ENCODE measurements around the gene KRTAP20-1. TPM values are rescaled to one million over a fixed set of nuclear protein-coding genes. Genes with fewer than 3 reads are reported as not detected.

KRTAP20-1 gene
- total RNA-seq, 6 experiments from 2014 or later: not detected

DNA sequence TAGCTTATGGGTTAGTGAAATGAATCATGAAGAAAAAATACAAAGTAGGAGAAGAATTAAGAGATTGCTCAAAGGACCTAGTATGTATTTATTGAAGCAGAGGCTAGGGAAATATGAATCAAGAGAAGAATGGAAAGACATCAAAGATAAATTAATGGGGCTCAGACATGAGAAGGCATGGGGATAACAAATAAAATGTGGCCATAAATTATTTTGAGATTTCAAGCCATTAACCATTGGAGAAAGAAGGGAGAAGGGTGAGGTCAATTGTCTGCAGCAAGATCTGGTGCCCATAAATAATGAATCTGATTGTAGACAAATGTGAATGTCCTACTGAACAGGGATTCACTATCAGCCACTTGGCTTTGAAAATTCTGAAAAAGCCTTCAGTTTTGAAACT, 36.7 kb downstream of the KRTAP20-1 start:
- TF ChIP-seq, protein P1, sequence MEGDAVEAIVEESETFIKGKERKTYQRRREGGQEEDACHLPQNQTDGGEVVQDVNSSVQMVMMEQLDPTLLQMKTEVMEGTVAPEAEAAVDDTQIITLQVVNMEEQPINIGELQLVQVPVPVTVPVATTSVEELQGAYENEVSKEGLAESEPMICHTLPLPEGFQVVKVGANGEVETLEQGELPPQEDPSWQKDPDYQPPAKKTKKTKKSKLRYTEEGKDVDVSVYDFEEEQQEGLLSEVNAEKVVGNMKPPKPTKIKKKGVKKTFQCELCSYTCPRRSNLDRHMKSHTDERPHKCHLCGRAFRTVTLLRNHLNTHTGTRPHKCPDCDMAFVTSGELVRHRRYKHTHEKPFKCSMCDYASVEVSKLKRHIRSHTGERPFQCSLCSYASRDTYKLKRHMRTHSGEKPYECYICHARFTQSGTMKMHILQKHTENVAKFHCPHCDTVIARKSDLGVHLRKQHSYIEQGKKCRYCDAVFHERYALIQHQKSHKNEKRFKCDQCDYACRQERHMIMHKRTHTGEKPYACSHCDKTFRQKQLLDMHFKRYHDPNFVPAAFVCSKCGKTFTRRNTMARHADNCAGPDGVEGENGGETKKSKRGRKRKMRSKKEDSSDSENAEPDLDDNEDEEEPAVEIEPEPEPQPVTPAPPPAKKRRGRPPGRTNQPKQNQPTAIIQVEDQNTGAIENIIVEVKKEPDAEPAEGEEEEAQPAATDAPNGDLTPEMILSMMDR (IDR thresholded peaks at IDR 0.05): no peak
- TF ChIP-seq POLR2A (IDR thresholded peaks at IDR 0.05): no peak
- Histone ChIP-seq H3K27ac (no peak overlapping the region), H3K36me3 (no peaks in the 10 kb centered on the region), H3K4me3 (no peak overlapping the region), H3K4me1 (no peaks in the 10 kb centered on the region), H3K9me3 (no peaks in the 10 kb centered on the region), H3K27me3 (no peaks in the 10 kb centered on the region)
- intact Hi-C loops (cut with DNase I): no loop called here
- ATAC-seq (no peak), DNase-seq (no peak)

Small RNAs within 50 kb of the gene (small RNA-seq; reads per million reads assigned to genes)
- gene KRTAP20-1 (0 reads per million in 2 experiments), gene KRTAP20-3 (0 reads per million in 2 experiments), gene KRTAP20-4 (0 reads per million in 2 experiments), gene KRTAP22-1 (0 reads per million in 2 experiments), gene KRTAP22-2 (0 reads per million in 2 experiments)

Other genes with a start within 250 kb of the KRTAP20-1 start
- gene KRTAP13-2, start 244.2 kb upstream of the KRTAP20-1 start, total RNA-seq: not detected
- gene KRTAP13-1, start 220.4 kb upstream of the KRTAP20-1 start, total RNA-seq: not detected
- gene KRTAP13-3, start 190.5 kb upstream of the KRTAP20-1 start, total RNA-seq: not detected
- not detected for gene KRTAP13-4, start 186.2 kb upstream of the KRTAP20-1 start, total RNA-seq
- not detected for gene KRTAP15-1, start 176.2 kb upstream of the KRTAP20-1 start, total RNA-seq
- not detected for gene KRTAP19-1, start 136.1 kb upstream of the KRTAP20-1 start, total RNA-seq
- gene KRTAP19-2, start 129.0 kb upstream of the KRTAP20-1 start, total RNA-seq: not detected
- not detected for gene KRTAP19-3, start 124.4 kb upstream of the KRTAP20-1 start, total RNA-seq
- gene KRTAP19-4, start 119.3 kb upstream of the KRTAP20-1 start, total RNA-seq: not detected
- gene KRTAP19-5, start 114.3 kb upstream of the KRTAP20-1 start, total RNA-seq: not detected
- not detected for gene KRTAP19-6, start 74.6 kb upstream of the KRTAP20-1 start, total RNA-seq
- not detected for gene KRTAP19-7, start 55.1 kb upstream of the KRTAP20-1 start, total RNA-seq
- gene KRTAP22-2, start 26.0 kb upstream of the KRTAP20-1 start, total RNA-seq: not detected
- not detected for gene KRTAP6-3, start 24.0 kb upstream of the KRTAP20-1 start, total RNA-seq
- gene KRTAP6-2, start 17.5 kb upstream of the KRTAP20-1 start, total RNA-seq: not detected
- gene KRTAP22-1, start 15.3 kb upstream of the KRTAP20-1 start, total RNA-seq: not detected
- not detected for gene KRTAP6-1, start 2.5 kb upstream of the KRTAP20-1 start, total RNA-seq
- not detected for gene KRTAP20-4, start 4.2 kb downstream of the KRTAP20-1 start, total RNA-seq
- not detected for gene KRTAP20-2, start 18.8 kb downstream of the KRTAP20-1 start, total RNA-seq
- gene KRTAP20-3, start 26.4 kb downstream of the KRTAP20-1 start, total RNA-seq: not detected
- gene KRTAP21-3, start 102.4 kb downstream of the KRTAP20-1 start, total RNA-seq: not detected
- gene KRTAP21-2, start 130.8 kb downstream of the KRTAP20-1 start, total RNA-seq: not detected
- not detected for gene KRTAP21-1, start 139.0 kb downstream of the KRTAP20-1 start, total RNA-seq
- gene KRTAP8-1, start 196.8 kb downstream of the KRTAP20-1 start, total RNA-seq: not detected
- gene KRTAP7-1, start 213.3 kb downstream of the KRTAP20-1 start, total RNA-seq: not detected

All from right lobe of liver (tissue), 6 donors.